NCI-H748 treated with DMSO at 0.1 percent for 48 hours (cell line): ENCODE results near the gene COL18A1.

Source experiments
- DNase-seq: peaks from one replicate; lab custom pipeline; 2025; lab: John Stamatoyannopoulos, UW

Gene COL18A1

DNA sequence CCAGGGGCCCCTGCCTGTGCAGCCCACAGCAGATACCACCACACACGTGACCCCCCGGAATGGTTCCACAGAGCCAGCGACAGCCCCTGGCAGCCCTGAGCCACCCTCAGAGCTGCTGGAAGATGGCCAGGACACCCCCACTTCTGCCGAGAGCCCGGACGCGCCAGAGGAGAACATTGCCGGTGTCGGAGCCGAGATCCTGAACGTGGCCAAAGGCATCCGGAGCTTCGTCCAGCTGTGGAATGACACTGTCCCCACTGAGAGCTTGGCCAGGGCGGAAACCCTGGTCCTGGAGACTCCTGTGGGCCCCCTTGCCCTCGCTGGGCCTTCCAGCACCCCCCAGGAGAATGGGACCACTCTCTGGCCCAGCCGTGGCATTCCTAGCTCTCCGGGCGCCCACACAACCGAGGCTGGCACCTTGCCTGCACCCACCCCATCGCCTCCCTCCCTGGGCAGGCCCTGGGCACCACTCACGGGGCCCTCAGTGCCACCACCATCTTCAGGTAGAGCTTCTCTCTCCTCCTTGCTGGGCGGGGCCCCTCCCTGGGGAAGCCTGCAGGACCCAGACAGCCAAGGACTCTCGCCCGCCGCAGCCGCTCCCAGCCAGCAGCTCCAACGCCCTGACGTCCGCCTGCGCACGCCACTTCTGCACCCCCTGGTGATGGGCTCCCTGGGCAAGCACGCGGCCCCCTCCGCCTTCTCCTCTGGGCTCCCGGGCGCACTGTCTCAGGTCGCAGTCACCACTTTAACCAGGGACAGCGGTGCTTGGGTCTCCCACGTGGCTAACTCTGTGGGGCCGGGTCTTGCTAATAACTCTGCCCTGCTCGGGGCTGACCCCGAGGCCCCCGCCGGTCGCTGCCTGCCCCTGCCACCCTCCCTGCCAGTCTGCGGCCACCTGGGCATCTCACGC, 51.0 kb downstream of the COL18A1 start:
- DNase-seq, result no peak

DNA sequence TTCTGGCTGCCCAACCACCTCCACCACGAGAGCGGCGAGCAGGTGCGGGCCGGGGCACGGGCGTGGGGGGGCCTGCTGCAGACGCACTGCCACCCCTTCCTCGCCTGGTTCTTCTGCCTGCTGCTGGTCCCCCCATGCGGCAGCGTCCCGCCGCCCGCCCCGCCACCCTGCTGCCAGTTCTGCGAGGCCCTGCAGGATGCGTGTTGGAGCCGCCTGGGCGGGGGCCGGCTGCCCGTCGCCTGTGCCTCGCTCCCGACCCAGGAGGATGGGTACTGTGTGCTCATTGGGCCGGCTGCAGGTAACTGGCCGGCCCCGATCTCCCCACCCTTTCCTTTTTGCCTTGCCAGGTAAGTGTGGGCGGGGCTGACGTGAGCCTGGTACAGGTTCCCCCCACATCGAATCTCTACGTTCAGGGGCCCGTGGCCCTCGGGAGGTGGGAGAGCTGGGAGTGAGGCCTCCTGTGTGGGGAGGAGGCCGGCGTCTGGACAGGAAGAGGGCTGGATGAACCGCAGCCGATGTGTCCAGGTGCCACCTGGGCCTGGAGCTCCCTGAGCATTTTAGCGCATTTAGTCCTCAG, 51.7 kb downstream of the COL18A1 start:
- no peak for DNase-seq

DNA sequence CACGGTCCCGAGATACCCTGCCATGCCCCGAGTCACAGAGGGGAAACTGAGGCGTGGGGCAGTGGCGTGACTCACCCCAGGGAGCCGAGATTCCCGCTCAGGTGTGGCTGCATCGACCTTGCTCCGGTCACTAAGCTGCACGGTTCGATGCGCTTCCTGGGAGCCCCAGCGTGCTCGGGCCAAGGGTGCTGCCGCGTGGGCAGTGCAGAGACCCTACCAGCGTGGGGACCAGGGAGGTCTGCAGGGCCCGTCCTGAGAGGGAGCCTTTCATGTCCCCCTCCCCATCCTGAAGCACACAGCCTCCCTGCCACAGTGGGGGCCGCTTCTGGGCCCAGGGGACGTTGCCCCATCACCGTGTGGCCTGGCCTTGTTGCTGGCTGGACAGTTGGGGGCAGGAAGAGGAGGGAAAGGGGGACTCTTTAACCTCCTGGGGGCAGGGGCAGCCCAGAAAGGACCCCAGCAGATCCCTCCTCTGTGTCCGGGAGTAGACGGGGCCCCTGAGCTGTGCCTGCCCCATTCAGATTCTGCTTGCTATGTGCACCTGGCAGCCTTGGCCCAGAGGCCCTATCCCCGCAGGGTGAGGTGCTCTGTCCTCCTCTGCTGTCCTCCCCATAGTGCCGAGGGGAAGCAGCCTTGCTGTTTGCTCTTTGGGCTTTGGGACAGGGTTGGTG, 52.3 kb downstream of the COL18A1 start:
- no peak for DNase-seq

DNA sequence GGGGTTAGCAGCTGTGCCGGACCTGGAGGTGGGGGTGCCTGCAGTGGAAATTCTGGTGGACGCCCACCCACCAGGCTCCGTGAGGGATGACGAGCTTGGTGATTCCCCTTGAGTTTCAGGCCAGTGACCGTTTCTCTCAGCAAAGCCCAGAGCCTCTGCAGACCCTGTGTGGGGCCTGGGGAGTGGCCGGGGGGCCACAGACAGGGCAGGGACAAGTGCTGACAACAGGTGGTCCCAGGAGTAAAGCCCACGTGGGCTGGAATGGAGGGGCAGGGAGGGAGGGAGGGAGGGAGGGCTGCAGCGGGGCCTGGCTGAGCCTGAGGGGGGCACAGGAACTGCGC, 52.8 kb downstream of the COL18A1 start:
- no peak for DNase-seq

DNA sequence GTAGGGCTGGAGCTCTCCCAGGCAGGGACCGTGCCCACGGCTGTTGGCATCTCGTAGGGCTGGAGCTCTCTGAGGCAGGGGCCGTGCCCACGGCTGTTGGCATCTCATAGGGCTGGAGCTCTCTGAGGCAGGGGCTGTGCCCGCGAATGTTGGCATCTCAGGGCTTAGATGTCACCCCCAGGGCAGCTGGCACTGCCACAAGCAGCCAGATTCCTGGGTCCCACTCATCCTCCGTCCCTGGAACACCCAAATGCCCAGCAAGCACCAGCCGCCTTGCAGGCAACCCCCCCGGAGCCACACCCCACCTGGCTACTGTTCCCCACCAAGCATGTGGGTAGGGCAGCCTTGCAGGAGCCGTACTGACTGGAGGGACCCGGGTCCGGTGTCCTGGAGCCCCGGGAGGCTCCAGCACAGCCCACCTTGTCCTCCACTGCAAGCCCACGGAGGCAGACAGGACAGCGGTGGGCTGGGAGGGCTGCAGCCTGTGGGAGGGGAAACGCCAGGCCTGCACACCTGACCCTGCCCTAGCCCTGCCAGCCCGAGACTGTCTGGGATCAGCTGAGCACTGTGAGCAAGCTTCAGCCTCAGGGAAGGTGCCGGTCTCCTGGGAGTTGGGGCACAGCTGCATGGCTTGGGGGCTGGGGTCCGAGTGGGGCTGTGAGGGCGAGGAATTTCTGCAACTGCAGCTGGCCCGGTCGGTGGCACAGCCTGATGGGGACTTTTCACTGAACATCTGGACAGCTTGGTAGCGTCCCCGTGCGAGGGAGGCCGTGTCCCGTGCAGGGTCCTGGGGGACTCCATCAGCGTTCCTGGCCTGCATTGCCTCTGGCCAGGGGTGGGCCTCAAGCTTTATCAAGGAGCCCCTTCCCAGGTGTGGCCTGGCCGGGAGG, 53.6 kb downstream of the COL18A1 start:
- DNase-seq, result no peak

DNA sequence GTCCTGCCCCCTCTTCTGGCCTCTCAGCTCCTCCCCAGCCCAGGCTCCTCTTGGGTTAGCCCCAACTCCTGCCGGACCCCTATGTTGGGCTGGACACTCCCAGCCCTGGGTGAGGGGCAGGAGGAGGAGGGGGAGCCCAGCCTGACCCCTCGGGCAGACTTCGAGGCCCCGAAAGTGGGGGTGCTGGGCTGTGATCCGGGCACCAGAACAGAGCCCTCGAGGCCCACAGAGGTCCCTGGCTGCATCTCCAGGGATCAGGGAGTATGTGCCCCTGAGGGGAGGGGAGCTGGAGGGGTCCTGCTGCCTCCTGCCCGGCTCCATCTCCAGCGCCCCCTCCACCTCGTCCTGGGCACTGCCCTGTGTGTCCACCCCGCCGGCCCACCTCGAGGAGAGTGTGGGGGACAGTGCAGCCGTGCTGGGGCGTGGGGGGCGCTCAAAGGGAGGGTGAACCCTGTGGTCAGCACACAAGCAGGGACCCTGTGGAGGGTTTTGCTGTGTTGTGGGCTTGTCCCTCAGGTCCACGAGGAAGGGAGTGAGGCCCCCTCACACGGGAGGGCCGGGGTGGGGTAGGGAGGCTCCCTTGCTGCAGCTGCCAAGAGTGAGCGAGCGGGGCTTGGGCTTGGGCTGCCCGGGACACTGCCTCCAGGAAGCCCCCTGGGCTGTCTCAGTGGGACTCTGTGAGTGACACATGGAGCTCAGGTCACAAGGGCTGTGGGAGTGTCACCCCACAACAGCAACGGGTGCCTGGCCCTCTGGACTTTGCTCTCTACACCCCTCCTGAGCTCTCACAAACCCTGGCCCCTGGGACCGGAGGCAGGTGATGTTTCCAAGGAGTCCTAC, 54.4 kb downstream of the COL18A1 start:
- no peak for DNase-seq

DNA sequence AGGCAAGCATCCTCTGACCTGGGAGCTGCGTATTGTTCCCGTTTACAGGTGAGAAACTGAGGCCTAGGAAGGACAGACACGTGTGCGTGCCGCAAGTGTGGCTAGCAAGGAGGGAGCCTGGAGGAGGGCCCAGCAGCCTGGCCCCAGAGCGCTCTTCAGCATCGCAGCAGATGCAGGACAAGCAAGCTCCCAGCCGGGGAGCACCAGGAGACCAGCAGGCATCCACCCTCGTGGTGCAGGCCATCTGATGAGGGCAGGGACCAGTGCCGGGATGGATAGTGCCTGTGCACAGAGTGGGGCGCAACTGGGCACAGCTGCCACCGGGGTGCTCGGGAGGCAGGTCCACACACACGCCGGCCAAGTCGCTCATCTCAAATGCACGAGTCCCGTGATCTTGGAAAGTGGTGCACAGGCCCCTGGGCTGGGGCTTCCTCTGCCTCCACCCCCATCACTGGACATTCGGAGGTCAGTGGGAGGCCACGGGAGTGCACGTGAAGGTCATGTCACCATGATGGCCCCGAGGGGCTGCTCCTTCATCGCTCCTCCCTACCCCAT, 55.1 kb downstream of the COL18A1 start:
- DNase-seq, result no peak

DNA sequence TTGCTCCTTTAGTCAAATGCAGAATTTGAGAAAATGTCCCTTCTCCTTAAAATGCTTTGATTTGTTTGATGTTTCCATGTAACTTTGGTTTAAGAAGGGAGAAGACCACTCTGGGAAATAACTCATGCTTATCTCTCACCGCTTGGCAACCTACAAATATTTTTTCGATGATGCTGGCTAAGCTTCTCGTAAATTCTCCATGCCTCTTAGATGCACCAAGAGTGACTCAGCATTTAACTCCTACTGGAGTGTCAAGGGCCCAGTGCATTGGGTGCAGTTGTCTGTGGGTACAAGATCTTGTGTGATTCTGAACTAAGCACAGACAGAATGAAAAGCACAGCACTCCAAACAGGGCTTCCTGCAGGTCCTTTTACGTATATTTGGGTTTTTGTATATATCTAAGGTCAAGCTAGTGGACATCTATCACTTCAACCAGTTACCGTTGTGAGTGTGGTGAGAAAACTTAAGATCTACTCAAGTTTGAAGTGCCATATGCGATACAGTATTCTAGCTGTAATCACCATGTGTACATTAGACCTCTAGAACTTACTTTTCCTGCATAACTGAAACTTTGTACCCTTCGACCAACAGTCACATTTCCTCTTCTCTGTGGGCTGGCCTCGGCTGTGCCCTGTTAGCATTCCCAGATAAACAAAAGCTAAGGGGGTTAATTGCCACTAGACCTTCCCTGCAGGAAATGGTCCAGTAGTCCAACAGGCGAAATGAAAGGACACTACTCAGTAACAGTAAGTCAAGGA, 55.8 kb downstream of the COL18A1 start:
- DNase-seq, result no peak

DNA sequence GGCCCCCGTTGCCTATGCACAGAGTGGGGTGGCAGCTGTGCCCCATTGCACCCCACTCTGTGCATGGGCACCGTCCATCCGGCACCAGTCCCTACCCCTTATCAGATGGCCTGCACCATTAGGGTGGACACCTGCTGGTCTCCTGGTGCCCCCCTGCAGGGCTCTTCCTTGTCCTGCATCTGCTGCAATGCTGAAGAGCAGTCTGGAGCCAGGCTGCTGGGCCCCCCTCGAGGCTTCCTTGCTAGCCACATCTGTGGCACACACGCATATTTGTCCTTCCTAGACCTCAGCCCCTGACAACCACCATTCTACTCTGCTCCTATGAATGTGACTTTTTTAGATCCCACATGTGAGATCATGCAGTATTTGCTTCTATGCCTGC, 56.4 kb downstream of the COL18A1 start:
- DNase-seq, result no peak

DNA sequence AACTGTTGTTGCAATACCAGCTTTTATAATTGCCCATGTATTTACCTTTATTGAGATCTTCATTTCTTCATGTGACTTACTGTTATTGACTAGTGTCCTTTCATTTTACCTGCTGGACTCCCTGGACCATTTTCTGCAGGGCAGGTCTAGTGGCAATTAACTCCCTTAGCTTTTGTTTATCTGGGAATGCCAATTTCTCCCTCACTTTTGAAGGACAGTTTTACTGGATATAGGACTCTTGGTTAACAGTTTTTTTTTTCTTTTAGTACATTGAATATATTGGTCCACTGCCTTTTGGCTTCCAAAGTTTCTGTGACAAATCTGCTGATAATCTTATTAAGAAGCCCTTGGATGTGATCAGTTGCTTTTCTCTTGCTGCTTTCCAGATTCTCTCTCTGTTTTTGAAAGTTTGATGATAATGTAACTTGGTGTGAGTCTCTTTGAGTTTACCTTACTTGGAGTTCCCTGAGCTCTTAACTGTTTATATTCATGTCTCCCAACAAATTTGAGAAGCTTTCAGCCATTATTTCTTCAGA, 56.9 kb downstream of the COL18A1 start:
- no peak for DNase-seq

DNA sequence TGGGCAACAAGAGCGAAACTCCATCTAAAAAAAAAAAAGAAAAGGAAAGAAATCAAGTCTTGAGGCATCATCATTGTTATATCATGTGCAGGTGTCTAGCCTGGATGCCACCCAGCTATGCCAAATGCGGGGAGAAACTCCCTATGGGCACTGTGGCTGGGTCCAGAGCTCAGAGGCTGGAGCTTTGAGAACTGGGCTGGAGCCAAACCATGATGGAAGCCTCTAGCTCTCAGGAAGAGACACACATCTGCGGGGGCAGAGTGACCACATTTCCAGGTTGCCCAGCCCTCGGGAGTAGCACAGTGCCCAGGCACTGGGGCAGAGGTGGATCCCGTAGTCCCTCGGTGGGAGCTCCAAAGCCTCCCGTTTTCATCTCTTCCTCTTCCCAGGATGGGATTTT, 58.9 kb downstream of the COL18A1 start:
- no peak for DNase-seq

DNA sequence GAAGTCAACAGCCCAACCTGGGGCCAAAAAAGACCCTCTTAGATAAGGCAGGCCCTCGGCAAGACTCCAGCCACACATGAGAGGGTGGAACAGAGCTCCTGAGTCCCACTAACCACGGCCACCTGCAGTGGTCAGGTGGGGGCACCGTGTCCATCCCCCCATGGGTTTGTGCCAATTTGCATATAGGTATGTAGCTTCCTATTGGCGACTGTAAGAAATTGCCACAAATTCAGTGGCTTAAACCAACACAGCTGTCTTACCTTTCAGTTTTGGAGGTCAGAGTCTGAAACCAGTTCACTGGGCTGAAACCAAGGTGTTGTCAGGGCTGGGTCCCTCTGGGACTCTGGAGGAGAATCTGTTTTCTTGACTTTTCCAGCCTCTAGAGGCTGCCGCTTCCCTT, 59.3 kb downstream of the COL18A1 start:
- DNase-seq, result no peak

DNA sequence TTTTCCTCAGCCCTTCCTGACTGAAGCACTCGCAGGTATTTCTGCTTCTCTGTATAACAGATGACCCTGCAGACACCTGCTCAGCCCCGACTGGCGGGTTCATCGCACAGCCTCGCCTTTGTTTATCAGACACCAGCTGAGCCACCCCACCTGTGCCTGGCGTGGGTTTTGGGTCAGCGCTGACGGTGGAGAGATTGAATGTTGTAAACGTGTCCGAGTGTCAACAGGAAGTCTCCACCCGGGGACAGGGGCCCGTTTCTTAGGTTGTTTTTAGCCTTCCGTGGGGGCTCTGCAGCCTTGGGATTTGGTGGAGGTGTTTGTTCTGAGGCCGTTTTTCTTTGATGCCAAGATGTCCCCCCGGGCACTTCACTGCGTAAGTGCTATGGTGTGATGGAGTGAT, 60.1 kb downstream of the COL18A1 start:
- DNase-seq, result peak; percentile 2

DNA sequence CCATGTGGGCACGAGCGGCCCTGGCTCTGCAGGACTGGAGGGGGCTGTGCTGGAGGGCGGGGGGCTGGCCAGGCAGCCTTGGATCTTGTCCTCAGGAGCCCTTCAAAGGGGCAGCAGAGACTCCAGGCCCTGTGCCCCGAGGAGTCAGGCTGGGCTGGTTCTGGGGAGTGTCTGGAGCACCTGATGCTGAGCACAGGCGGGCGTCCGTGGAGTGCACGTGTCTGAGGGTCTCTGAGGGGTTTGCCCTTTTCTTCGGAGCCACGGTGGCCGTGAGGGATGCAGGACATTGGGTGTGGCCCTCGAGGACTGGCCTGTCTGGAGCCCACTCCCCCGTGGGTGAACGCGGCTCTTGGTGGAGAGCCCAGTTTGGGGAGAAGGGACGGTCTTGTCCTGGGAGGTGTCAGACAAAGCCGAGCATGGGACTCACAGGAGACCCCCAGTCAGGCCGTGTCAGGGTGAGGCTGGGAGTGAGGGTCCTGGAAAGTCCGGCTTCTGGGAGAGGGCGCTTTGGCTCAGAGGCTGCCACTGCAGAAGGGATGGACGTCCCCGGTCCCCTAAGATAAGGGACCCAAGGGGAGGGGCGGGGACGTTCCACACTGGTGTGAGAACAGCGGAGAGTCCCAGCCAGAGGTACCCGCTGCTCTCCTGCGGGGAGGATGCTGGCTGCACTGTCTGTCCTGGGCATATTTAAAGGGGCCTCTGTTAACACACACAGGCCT, 60.8 kb downstream of the COL18A1 start:
- no peak for DNase-seq

DNA sequence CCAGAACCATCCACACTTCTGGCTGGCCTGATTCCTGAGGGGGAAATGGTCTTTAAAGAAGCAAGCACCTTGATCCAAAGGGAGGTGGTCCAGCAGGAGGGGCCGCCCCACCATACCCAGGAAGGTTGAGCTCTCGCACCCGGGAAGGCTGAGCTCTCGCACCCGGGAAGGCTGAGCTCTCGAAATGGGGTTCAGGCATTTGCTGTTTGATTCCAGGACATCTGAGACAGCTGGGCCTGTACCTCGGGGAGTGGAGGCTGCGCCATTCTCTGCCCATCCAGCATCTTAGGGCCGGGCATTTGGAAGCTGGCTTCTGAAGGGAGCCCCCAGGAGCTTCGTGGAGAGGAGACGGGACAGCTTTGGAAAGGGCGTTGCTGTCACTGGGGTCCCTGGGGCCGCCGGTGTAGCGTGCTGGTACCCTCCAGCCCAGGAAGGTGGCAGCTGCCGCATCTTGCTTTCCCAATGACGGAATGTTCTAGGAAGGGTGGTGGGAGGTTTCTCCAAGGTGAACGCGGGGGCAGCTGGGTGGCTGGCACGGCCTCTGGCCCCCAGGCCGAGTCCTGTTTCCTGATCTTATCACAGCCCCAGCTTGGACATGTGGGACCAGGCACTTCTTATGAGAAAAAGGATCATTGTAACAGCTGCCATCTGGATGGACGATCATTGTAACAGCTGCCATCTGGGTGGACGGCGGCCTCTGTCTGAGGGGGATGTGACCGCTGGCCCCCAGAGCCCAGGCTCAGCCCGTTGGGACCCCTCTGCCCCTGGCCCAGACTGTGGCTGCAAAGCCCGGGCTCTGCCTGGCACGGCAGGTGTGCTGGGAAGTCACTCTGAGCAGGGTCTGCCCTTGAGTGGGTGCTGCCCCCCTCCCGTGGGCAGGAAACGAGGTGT, 61.6 kb downstream of the COL18A1 start:
- no peak for DNase-seq

DNA sequence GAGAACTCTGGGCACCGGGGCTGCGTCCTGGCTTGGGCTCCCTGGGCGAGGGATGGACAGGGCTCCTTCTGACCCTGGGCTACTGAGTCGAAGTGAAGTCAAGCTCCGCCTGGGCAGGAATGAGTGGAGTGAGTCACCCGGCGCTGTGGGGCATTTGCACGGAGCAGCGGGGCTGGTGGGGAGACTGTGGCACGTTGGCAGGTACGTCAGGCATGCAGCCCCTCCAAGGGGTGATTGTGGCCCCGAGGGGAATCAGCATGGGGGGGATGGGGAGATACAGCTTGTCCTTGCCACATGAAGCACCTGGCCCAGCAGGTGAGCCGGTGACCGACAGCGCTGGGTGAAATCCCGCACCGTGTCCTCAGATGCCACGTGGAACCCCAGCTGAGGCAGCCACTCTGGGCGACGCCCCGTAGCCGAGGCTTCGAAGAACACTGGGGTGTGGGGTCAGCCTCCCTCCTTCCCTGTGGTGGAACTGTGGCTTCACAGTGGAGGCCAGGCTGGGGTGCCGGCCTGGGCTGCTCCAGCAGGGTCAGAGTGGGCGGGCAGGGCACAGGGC, 62.3 kb downstream of the COL18A1 start:
- no peak for DNase-seq

DNA sequence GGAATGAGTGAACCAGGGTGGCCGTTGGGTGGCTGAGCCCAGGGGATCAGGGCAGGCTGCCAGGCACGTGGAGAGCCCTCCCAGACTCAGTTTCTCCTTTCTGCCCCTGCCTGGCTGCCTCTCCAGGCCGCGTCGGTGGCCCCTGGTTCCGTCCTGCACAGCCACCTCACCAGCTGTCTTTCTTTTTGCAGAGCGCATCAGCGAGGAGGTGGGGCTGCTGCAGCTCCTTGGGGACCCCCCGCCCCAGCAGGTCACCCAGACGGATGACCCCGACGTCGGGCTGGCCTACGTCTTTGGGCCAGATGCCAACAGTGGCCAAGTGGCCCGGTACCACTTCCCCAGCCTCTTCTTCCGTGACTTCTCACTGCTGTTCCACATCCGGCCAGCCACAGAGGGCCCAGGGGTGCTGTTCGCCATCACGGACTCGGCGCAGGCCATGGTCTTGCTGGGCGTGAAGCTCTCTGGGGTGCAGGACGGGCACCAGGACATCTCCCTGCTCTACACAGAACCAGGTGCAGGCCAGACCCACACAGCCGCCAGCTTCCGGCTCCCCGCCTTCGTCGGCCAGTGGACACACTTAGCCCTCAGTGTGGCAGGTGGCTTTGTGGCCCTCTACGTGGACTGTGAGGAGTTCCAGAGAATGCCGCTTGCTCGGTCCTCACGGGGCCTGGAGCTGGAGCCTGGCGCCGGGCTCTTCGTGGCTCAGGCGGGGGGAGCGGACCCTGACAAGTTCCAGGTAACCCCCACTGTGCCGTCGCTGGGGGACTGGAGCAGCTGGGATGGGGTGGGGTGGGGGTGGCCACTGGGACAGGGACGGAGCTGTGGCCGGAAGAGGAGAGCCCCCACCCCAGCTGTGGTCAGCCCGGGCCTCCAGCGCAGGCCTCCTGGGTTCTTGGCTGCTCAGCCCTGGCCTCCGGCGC, 63.3 kb downstream of the COL18A1 start:
- no peak for DNase-seq
